Stimulated activated CD4-positive, alpha-beta T cell treated with anti-CD3 and anti-CD28 coated beads, Interleukin-12 subunit alpha, Interleukin-12 subunit beta, amount 100 ng/mL, for 48 hours (primary cell): Measurements from ENCODE around the gene FFAR3.

ENCODE experiments used
- DNase-seq, 3 donors: peaks; one replicate each; pipeline ENCODE4 v3.0.0-alpha.2; 2020; ENCODE audit warnings: low read depth in 2 of 3, low spot score in 1 of 3

The FFAR3 gene, protein sequence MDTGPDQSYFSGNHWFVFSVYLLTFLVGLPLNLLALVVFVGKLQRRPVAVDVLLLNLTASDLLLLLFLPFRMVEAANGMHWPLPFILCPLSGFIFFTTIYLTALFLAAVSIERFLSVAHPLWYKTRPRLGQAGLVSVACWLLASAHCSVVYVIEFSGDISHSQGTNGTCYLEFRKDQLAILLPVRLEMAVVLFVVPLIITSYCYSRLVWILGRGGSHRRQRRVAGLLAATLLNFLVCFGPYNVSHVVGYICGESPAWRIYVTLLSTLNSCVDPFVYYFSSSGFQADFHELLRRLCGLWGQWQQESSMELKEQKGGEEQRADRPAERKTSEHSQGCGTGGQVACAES

GRCh38 chr19:35357867-35358573 lies at the start of gene FFAR3:
Gene FFAR3 (plus strand): TSS chr19:35358460. CDS start chr19:35358891, 431 bp downstream.
- no peak for DNase-seq

- DNase-seq, result no peak
Measured at GRCh38 chr19:35308910-35309309, 49.4 kb upstream of the FFAR3 start.

- DNase-seq, result no peak
Measured at GRCh38 chr19:35309481-35310279, 48.6 kb upstream of the FFAR3 start.

- no peak for DNase-seq
Measured at GRCh38 chr19:35310331-35310730, 47.9 kb upstream of the FFAR3 start.

- DNase-seq, result no peak
Measured at GRCh38 chr19:35310811-35311465, 47.3 kb upstream of the FFAR3 start.

DNA sequence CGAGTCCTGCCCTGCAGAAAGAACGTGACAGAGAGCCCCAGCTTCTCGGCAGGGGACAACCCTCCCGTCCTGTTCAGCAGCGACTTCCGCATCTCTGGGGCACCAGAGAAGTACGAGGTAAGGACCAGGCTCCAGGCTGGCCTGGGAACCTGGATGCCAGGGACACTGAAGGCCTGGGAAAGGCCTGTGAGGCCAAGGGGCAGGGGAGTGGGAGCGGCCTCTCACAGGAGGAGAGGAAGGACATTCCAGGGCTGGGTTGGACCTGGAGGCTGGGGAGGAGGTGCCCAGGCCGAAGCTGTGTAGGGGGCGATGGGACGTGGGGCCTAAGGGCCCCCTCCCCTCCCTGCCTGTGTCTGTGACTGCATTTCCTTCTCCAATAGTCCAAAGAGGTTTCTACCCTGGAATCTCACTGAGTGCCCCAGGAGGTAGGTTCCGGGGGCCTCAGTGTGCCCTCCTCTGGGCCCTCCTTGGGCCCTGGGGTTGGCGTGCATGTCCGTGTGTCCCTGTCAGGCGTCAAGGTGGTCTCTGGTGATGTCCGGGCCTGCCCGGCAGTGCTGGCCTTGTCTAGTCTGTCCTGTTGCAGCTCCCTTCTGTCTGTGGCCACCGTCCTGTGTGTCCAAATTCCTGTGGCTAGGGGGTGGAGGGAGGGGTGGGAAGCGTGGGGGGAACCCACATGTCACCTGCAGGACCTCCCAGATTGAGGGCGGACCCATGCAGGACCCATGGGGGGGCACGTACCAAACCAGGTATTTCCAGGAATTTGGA lies 46.2 kb upstream of the FFAR3 start:
- no peak for DNase-seq

GRCh38 chr19:35313587-35313986 lies 44.7 kb upstream of the FFAR3 start:
- DNase-seq, result no peak

- DNase-seq, result no peak
Measured at GRCh38 chr19:35314031-35314430, 44.2 kb upstream of the FFAR3 start.

- DNase-seq, result no peak
Measured at GRCh38 chr19:35314858-35315470, 43.3 kb upstream of the FFAR3 start.

DNA sequence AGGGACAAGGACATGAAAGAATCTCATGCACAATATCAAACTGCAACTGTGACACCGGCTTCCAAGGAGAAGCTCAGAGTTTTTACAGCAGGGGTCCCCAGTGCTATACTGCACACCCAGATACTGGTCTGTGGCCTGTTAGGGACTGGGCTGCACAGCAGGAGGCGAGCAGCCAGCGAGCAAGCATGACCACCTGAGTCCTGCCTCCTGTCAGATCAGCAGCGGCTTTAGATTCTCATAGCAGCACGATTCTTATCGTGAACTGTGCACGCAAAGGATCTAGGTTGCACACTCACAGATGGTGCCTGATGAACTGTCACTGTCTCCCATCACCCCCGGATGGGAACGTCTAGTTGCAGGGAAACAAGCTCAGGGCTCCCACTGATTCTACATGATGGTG lies 42.4 kb upstream of the FFAR3 start:
- no peak for DNase-seq

DNA sequence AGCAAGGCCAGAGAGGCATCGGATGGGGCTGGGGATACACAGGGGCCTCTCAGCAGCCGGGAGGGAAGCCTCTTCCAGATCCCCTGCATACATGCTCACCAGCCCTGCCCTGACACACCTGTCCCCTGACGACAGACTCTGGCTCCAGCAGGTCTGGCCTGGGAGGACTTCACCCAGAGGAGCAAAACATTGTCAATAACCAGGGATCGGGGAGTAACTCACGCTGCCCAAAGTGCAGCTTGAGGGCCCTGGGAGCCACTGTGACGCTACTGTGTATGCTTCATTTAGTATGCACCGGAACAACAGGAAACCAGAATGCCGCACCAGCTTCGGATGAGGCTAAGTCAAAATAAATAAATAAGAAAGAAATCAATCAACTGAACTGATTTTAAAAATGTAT lies 41.7 kb upstream of the FFAR3 start:
- no peak for DNase-seq

DNA sequence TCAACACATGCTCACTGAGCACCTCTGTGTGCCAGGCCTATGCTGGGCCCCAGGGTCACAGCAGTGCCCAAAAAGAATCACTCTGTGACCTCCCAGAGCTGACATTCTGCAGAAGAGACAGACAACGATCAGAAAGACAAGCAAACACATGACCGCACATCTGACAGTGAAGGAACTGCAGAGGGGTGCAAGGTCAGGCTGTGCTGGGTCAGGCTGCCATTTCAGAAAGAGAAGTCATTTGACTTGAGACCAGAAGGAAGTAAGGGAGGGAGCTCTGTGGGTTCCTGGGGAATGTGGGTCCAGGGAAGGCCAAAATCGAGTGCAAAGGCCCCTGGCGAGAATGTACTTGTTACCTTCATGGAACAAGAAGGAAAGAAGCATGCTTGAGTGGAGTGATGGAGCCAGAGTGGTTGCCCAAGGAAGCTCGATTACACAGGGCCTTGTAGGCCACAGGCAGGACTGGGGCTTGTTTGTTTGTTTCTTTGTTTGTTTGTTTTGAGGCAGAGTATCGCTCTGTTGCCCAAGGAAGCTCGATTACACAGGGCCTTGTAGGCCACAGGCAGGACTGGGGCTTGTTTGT lies 40.7 kb upstream of the FFAR3 start:
- DNase-seq, result no peak

DNA sequence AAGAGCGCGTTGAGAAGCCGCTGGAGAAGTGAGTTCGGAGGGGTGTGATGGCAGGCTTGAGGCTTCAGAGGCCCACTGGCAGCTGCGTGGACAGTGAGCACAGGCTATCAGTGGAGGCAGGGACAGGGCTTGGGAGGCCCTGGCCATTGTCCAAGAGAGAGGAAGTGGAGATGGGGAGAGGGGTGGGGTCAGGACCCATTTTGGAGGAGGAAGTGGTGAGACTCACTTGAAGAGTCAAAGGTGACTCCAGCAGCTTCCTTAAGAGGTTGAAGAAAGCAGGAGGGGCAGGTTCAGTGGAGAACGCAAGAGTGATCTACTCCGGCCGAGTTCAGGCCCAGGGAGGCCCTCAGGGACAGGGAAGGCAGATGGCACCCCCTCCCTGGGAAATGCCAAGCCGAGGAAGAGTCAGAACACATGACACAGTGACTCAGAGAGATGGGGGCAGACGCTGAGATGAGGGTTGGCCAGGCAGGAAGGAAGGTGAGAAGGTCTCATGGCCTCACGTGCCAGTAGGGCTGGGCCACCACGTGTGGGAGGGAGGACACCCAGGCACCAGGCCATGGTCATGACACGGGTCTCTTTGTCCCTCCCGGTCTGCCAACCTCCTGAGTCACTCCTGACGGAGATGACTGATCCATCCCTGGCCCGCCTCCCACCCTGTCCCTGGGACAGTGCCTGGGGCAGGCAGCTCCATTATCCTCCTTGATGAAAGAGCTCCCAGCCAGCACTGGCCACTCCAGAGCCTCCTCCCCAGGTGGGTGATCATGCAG lies 39.4 kb upstream of the FFAR3 start:
- DNase-seq, result no peak

DNA sequence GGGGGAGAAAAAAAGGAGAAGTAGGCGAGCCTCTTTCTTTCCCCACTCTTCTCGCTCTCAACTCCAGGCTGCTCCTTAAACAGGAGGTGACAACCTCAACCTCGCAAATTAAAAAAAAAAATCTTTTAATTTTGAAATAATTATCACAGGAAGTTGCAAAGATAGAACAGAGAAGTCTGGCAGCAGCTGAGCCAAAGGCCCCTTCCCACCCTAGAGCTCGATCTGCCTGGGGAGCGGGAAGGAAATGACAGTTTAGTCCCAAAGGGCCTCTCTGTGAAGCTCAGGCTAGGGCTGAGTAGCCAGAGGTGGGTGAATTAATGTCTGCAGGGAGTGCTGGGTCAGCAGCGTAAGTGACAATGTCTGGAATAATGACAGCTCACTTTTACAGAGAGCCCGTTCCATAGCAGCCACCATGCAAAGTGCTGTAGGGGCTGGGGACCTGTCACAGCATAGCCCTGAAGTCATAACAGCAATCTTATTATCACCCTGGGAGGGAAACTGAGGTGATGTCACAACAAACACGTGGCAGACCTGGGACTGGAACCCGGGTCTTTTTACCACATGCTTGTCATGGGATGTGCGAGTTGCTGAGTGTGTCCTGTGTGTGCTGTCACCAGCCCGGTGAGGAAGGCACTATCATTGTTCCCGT lies 38.1 kb upstream of the FFAR3 start:
- no peak for DNase-seq

DNA sequence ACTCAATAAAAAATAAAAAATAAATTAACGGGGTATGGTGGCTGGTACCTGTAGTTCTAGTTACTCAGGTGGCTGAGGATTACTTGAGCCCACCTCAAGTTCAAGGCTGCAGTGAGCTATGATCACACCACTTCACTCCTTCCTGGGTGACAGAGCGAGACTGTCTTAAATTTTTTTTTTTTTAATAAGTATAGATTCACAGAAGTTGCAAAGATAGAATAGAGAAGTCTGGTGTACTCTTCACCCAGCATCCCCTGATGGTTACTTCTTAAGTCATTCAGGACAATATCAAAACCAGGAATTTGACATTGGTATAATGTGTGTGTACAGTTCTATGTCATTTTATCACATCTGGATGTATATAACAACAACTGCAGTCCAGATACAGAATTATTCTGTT lies 37.0 kb upstream of the FFAR3 start:
- DNase-seq, result no peak

DNA sequence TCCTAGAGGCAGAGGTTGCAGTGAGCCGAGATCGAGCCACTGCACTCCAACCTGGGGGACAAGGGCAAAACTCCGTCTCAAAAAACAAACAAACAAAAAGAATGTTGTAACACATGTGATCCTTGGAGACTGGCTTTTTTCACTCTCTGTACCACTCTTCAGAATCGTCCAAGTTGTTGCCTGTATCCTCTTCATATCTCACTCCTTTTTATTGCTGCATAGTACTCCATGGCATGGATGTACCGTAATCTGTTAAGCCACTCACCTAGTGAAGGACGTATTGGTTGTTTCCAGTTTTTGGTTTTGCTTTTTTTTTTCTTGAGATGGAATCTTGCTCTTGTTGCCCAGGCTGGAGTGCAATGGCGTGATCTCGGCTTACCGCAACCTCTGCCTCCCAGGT lies 36.2 kb upstream of the FFAR3 start:
- DNase-seq, result no peak

DNA sequence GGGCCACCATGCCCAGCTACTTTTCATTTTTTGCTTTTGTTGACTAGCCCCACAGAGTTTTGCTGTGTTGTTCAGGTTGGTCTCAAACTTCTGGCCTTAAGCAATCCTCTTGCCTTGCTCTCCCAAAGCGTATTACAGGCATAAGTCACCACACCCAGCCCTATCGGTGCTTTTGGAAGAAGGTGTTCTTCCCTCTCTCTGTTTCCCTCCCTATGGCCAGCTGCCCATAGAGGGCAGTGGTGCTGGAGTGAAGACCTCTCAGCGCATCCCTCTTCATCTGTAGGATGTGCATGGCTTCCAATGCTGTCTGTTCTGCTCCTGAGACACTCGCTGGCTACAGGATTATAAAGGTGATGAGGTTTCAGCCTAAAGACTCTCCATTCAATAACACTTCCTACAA lies 30.6 kb upstream of the FFAR3 start:
- DNase-seq, result no peak

GRCh38 chr19:35328851-35329285 lies 29.4 kb upstream of the FFAR3 start, which contains the start of gene CD22:
Gene CD22 (plus strand): TSS chr19:35329187. CDS start chr19:35332041, 2,854 bp downstream.
- no peak for DNase-seq
